Rectal smooth muscle tissue (tissue), 1 donor: ENCODE results near the gene PAK1.

ENCODE experiments used
- H3K27ac ChIP-seq: one replicate; pipeline ENCODE4 v1.7.0; 2013; ENCODE audit warnings: low read depth, low read length, inconsistent platforms
- H3K27me3 ChIP-seq: one replicate; pipeline ENCODE4 v1.7.0; 2013; ENCODE audit warnings: low read length; ENCODE audit not compliant: control insufficient read depth, insufficient read depth
- H3K36me3 ChIP-seq: one replicate; pipeline ENCODE4 v1.7.0; 2013; ENCODE audit warnings: low read length; ENCODE audit not compliant: control insufficient read depth, insufficient read depth
- H3K4me1 ChIP-seq: one replicate; pipeline ENCODE4 v1.7.0; 2013; ENCODE audit warnings: low read length; ENCODE audit not compliant: control insufficient read depth, insufficient read depth
- H3K4me3 ChIP-seq: one replicate; pipeline ENCODE4 v1.7.0; 2013; ENCODE audit warnings: low read length
- H3K9ac ChIP-seq: one replicate; pipeline ENCODE4 v1.7.0; 2013; ENCODE audit warnings: low read length

Gene PAK1

GRCh38 chr11:77471558-77472193 is 2.2 kb downstream of the PAK1 start:
- Histone ChIP-seq H3K4me1 (no peaks in the 10 kb centered on the region), H3K9ac (no peak overlapping the region), H3K4me3 (no peak overlapping the region), H3K27me3 (no peaks in the 10 kb centered on the region), H3K36me3 (no peaks in the 10 kb centered on the region), H3K27ac (no peak overlapping the region)

GRCh38 chr11:77470971-77471370 is 2.9 kb downstream of the PAK1 start:
- Histone ChIP-seq H3K36me3 (no peaks in the 10 kb centered on the region), H3K4me3 (no peak overlapping the region), H3K4me1 (no peaks in the 10 kb centered on the region), H3K27ac (no peak overlapping the region), H3K27me3 (no peaks in the 10 kb centered on the region), H3K9ac (no peak overlapping the region)

GRCh38 chr11:77470504-77470903 is 3.4 kb downstream of the PAK1 start:
- Histone ChIP-seq H3K27me3 (no peaks in the 10 kb centered on the region), H3K36me3 (no peaks in the 10 kb centered on the region), H3K4me1 (no peaks in the 10 kb centered on the region), H3K27ac (no peak overlapping the region), H3K9ac (no peak overlapping the region), H3K4me3 (no peak overlapping the region)

DNA sequence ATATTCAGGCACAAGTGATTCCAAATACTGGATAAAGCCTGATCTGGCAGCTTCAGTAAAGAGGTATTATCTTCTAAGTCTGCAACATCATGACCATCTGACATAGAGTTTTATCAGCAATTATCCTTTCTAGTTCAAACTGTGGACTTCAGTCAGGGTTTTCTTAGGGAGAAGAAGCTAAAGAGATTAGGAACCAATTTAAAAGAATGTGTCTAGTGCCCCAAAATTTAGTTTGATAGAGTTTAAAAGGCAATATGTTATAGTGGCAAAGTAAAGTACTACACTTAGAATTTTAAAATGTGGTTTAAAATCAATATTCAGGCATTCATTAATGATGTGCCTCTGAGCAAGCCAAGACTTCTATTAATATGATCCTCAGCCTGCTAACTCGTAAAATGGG is 5.4 kb downstream of the PAK1 start:
- no peak overlapping the region for H3K4me3 ChIP-seq
- no peak overlapping the region for H3K27ac ChIP-seq
- no peaks in the 10 kb centered on the region for H3K36me3 ChIP-seq
- no peaks in the 10 kb centered on the region for H3K4me1 ChIP-seq
- H3K9ac ChIP-seq: no peak overlapping the region
- H3K27me3 ChIP-seq: no peaks in the 10 kb centered on the region

DNA sequence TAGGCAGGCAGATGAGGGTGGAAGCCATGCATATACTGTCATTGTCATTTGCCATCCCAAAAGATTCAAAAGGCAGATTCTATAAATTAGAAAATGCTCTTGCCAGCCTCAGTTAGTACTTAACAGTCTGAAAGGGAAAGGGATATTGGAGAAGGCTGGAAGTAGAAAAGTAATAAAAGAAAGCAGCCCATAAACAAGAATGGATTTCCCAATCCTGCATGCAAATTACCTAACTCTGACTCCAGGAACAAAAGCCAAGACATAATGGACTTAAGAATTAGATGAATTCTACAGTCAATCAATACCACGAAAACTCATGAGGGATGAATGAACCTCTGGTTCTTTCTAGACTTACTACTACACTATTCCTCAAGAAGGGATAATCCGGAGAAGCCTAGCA is 5.9 kb downstream of the PAK1 start:
- H3K27ac ChIP-seq: no peak overlapping the region
- no peak overlapping the region for H3K4me3 ChIP-seq
- no peaks in the 10 kb centered on the region for H3K4me1 ChIP-seq
- H3K36me3 ChIP-seq: no peaks in the 10 kb centered on the region
- no peaks in the 10 kb centered on the region for H3K27me3 ChIP-seq
- H3K9ac ChIP-seq: no peak overlapping the region

DNA sequence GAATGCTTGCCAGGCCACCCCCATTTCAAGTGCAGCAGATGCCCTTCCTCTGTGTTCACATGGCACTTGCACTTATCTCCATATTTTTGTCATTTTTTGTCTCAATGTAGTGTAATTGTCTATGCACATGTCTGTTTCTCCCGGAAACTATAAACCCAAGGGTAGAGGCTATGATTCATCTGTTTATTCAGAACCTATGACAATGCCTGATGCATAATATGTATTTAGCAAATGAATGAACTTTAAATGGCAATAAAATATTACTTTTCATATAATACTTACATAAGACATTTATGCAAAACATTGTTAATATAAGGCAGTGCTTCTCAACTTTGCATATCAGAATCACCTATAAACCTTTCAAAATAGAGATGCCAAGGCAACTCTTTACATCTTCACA is 6.7 kb downstream of the PAK1 start:
- H3K4me1 ChIP-seq: no peaks in the 10 kb centered on the region
- H3K9ac ChIP-seq: no peak overlapping the region
- no peak overlapping the region for H3K27ac ChIP-seq
- H3K27me3 ChIP-seq: no peaks in the 10 kb centered on the region
- no peaks in the 10 kb centered on the region for H3K36me3 ChIP-seq
- no peak overlapping the region for H3K4me3 ChIP-seq

DNA sequence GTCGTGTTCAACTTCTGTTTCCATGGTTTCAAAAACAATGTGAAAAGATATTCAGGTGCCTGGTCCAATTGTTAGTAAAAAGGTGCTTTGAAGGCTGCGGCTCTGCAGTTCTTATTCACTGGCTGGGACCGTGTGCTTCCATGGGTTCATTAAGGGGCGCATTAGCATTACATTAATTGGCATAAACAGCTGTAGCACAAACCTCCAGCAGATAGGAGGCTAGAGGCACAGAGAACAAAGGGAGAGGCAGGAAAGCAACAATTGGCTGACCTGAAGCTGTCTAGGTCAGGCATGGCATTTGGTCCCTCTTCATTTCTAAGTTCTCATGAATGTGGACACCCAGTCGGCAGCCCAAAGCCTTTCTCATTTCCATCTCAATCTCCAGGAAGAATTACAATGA is 16.6 kb downstream of the PAK1 start:
- H3K4me3 ChIP-seq: no peak overlapping the region
- no peaks in the 10 kb centered on the region for H3K27me3 ChIP-seq
- H3K9ac ChIP-seq: no peak overlapping the region
- no peaks in the 10 kb centered on the region for H3K36me3 ChIP-seq
- H3K4me1 ChIP-seq: no peaks in the 10 kb centered on the region
- no peak overlapping the region for H3K27ac ChIP-seq

GRCh38 chr11:77455740-77456139 is 18.2 kb downstream of the PAK1 start:
- Histone ChIP-seq H3K4me1 (no peaks in the 10 kb centered on the region), H3K27me3 (no peaks in the 10 kb centered on the region), H3K9ac (no peak overlapping the region), H3K36me3 (no peaks in the 10 kb centered on the region), H3K27ac (no peak overlapping the region), H3K4me3 (no peak overlapping the region)

- H3K27me3 ChIP-seq: no peaks in the 10 kb centered on the region
- H3K4me1 ChIP-seq: no peaks in the 10 kb centered on the region
- H3K4me3 ChIP-seq: no peak overlapping the region
- H3K27ac ChIP-seq: no peak overlapping the region
- no peak overlapping the region for H3K9ac ChIP-seq
- H3K36me3 ChIP-seq: no peaks in the 10 kb centered on the region
Observed at GRCh38 chr11:77454867-77455655, 18.8 kb downstream of the PAK1 start.

GRCh38 chr11:77450227-77450626 is 23.7 kb downstream of the PAK1 start:
- H3K4me3 ChIP-seq: no peak overlapping the region
- H3K4me1 ChIP-seq: no peaks in the 10 kb centered on the region
- no peaks in the 10 kb centered on the region for H3K36me3 ChIP-seq
- H3K27me3 ChIP-seq: no peaks in the 10 kb centered on the region
- H3K27ac ChIP-seq: no peak overlapping the region
- no peak overlapping the region for H3K9ac ChIP-seq

- H3K36me3 ChIP-seq: no peaks in the 10 kb centered on the region
- H3K4me3 ChIP-seq: no peak overlapping the region
- no peak overlapping the region for H3K9ac ChIP-seq
- no peak overlapping the region for H3K27ac ChIP-seq
- H3K4me1 ChIP-seq: no peaks in the 10 kb centered on the region
- no peaks in the 10 kb centered on the region for H3K27me3 ChIP-seq
Observed at GRCh38 chr11:77449784-77450183, 24.1 kb downstream of the PAK1 start.

DNA sequence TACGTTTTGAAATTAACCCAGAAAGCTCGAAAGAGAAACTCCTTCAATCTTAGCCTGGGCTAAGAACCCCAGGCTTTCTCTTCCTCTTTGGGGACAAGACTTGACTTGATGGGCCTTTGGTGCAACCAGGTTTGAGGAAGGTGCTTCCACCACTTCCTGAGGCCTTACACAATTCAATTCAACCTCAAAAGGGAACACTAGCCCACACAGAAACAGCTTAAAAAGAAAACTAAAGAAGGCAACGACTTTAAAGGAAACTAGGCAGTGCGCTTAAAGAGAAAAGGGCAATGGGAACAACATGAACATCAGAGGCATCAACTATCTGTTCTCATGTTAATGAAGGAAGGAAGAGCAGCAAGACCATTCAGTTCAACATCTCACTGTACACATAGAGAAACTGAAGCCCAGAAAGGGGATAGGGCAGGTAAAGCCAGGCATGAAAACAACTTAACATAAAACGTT is 24.8 kb downstream of the PAK1 start:
- no peak overlapping the region for H3K4me3 ChIP-seq
- no peaks in the 10 kb centered on the region for H3K4me1 ChIP-seq
- H3K27me3 ChIP-seq: no peaks in the 10 kb centered on the region
- no peak overlapping the region for H3K9ac ChIP-seq
- H3K27ac ChIP-seq: no peak overlapping the region
- no peaks in the 10 kb centered on the region for H3K36me3 ChIP-seq

- H3K36me3 ChIP-seq: no peaks in the 10 kb centered on the region
- H3K9ac ChIP-seq: no peak overlapping the region
- H3K27me3 ChIP-seq: no peaks in the 10 kb centered on the region
- H3K27ac ChIP-seq: no peak overlapping the region
- H3K4me3 ChIP-seq: no peak overlapping the region
- no peaks in the 10 kb centered on the region for H3K4me1 ChIP-seq
Observed at GRCh38 chr11:77448269-77448668, 25.6 kb downstream of the PAK1 start.
